ENCODE results near the gene RPS27A. TPM values are rescaled to one million over a fixed set of nuclear protein-coding genes. Genes with fewer than 3 reads are reported as not detected.
"Not testable (repeated sequence)": the region's sequence is repeated elsewhere in the genome, so short reads cannot be mapped to it uniquely, and the experiment has no call there.

RPS27A gene
- polyA plus RNA-seq, 12 donors = 1,296 to 2,513 (median 2,014) TPM; not detected in 1

DNA sequence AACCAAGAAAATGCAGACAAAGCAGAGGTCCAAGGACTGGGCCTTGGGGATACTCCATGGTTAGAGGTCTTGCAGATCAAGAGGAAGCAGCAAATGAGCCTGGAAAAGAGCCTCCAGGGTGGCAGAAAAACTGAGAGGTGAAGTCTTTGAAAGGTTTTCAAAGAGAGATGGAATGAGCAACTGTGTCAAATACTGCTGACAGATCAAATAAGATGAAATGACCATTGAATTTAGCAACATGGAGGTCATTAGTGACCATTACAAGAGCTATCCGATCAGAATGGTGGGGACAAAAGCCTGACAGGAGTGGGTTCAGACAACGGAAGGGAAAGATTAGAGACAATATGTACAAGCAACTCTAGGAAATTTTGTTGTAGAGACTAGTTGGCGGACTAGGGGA lies 1.9 kb upstream of the RPS27A start:
- DNase-seq = no peak

DNA sequence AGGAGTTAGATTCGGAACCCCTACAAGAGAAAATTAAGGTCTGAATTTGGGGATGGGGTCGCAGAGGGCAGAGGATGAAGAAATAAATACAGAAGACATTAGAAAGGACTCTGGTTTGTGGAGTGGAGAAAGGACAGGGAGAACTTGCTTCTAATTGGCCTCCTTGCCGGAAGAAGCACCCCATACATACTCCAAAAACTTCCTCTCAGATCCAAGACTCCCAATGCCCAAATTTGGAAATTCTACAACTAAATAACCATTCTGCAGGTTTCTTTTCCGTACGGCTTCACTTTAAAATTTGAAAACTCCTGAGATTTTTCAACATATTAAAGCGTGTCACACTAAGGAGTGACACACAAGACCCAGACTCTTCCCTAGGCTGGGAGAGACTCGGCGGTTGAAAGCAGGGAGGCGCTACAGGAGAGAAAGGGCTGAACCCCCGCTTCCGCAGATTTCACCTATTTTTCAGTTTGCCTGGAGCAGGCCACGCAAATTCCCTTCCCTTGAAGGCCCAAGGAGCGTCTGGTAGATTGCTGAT lies 873 bp upstream of the RPS27A start:
- DNase-seq = no peak

DNA sequence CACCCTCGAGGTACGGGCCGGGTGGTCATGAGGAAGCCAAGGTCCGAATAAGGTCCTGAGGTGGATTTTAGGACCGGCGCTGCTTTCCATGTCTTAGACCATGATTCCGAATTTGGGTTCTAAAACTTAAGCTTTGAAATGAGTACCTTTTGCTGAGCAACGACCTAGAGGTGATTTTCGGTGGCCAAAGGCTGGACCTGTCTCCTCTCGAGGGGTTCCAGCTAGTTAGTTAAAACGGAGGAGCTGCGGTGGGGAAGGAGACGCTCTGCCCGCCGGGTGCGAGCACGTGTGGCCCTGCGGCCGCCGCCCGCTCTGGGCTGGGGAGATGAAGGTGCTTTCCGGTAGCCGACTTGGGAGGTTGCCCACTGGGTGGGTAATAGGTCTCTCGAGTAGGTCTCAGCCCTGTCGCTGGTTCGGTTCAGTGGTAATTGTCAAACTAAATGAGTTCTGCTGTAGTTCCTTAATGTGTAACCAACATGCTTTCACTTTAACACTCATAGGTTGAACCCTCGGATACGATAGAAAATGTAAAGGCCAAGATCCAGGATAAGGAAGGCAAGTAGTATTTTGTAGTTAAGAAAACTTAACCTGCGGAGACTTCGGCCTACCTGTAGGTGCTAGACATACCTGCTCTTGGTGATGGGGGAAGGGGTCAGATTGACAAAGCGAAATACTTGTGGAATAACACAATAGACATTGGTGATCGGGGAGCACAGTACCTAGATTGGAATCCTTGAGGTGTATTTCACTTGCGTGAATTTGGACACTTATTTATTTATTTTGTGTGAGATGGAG lies 572 bp downstream of the RPS27A start:
- DNase-seq = no peak

DNA sequence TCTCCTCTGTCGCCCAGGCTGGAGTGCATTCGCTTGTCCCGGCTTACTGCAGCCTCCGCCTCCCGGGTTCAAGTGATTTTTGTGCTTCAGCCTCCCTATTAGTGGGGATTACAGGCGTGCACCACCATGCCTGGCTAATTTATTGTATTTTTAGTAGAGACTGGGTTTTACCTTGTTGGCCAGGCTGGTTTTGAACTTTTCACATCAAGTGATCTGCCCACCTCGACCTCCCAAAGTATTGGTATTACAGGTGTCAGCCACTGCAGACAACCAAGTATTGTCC lies 1.1 kb downstream of the RPS27A start:
- DNase-seq = no peak

DNA sequence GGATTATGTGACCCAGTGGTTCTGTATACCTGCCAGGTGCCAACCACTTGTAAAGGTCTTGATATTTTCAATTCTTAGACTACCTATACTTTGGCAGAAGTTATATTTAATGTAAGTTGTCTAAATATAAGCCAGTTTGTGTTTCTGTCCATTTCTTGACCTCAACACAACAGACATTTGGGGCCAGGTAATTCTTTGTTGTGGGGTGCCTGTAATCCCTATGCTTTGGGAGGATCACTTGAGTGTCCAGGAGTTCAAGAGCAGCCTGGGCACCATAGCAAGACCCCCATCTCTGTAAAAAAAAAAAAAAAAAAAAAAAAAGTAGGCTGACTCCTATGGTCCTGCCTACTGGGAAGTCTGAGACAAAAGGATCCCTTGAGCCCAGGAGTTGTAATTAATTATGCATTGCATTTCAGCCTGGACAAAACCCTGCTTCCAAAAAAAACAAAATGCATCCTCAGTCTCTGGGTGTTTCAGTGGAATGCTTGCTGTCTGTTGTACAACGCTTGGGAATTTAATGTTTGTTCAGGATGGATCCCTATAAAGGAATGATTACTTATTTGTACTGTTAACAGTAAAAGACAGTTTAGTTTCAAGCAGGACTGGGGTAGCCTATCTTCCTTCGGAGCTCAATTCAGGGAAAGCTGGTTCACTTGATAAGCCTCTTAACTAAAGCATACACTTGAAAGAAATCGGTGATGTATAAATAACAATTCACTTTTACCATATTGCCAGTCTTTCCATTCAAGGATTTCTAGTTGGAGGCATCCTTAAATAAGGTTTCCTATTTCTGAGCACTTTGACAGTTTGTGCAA lies 3.4 kb downstream of the RPS27A start:
- DNase-seq = no peak

DNA sequence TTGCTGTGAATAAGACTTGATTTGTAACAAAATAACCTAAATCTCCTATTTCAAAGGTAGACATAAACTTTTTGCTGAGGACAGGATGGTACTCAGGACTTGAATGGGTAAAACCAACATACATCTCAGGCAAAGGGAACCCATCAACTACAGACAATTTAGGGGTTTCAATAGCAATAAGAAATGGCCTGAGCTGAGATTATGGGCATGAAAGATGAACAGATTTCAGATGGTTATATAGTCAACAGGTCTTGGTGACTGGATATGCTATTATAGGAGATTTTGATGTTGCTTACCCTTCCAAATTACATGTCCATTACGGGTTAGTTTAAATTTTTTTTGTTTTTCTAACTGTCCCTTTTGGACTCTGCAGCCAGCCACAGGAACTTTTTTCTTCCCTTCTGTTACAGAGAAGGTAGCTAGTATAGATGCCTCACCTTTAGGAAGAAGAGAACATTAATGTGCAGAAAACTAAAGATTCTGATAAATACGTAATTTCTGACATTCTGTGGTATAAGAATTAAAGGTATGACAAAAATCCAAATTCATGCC lies 4.6 kb downstream of the RPS27A start:
- DNase-seq = no peak

DNA sequence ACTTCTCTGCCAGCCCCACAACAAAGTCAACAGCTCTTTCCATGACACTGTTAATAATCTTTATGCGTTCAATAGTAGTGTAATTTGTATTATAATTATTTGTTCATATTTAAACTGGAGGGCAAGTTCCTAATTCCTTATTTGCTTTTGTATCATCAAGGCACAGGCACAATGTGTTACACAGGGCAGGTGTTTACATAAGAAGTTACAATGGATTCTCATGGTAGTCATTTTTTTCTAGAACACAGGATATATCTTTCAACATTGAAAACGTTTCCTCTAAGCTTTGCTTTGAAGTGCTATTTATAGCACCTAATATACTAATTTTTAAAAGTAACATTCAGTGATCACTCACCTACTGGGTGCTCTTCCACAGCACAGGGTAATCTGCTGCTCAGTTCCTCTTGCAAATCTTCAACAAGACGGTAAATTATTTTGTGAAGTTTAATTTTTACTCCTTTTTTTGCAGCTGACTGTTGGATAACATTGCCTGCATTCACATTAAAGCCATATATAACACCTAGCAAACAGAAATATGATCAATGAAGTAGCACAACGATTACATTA lies 7.3 kb downstream of the RPS27A start:
- DNase-seq = no peak

DNA sequence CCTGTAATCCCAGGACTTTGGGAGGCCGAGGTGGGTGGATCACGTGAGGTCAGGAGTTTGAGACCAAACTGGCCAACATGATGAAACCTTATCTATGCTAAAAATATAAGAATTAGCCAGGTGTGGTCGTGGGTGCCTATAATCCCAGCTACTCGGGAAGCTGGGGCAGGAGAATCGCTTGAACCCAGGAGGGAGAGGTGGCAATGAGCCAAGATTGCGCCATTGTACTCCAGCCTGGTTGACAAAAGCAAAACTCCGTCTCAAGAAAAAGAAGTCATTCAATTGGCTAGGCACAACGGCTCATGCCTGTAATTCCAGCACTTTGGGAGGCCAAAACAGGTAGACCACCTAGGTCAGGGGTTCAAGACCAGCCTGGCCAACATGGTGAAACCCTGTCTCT lies 9.1 kb downstream of the RPS27A start:
- not testable (repeated sequence) for DNase-seq

DNA sequence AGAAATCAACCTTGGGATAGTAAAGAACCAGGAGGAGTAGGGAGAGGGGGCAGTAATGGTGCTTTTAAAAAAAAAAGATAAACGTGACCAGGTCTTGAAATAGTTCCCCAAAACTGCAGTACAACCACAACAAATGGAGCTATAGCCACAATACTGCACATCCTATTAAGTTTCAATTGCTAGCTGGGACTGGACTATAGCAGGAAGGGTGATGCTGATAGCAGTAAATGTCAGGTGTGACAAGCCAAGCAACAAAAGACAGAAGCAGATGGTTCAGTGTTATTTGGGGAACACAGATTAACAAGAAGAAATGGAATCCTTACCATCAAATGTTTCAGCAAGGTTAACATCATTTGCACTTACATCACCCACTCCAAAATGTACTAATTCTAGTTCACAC lies 10.1 kb downstream of the RPS27A start:
- no peak for DNase-seq

DNA sequence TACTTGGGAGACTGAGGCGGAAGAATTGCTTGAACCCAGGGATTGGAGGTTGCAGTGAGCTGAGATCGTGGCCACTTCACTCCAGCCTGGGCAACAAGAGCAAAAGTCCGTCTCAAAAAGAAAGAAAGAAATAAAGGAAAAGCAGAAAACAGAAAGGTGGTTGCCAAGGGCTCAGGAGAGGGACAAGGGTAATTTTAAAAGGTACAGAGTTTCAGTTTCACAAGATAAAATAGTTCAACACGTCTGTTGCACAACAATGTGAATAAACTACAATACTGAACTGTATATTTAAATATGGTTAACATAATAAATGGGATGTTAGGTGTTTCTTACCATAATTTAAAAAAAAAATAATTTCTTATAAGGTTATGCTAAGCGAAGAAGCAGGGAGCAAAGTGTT lies 12.9 kb downstream of the RPS27A start:
- no peak for DNase-seq

DNA sequence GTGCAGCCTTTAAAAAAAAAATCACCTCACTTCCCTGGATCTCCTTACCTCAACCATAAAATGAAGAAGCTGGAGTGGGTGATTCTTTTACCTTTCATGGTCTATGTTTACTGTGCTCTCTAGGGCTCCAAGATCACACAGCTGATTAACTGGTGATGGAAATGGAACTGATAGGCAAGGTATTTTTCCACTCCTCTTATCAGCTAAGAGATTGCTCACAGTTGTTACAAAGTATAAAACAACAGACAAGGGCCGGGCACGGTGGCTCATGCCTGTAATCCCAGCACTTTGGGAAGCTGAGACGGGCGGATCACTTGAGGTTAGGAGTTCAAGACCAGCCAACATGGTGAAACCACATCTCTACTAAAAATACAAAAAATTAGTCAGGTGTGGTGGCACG lies 14.5 kb downstream of the RPS27A start:
- DNase-seq = no peak

DNA sequence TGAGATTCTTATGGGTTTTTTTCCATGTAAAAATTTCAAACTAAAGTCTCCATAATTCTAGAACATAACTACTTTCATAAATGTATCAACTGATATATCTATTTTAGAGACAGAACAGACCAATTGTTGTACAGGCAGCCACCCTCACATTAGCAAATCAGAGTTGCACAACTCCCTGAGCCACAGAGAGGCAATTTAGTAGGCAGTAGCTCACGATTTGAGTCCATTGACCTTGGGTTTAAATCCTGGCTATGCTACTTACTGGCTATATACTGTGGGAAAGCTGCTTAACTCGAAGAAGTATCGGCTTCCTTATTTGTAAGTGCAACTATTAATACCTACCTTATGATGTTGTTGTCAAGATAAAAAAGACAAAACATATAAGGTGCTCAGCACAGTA lies 20.3 kb downstream of the RPS27A start:
- DNase-seq = no peak

DNA sequence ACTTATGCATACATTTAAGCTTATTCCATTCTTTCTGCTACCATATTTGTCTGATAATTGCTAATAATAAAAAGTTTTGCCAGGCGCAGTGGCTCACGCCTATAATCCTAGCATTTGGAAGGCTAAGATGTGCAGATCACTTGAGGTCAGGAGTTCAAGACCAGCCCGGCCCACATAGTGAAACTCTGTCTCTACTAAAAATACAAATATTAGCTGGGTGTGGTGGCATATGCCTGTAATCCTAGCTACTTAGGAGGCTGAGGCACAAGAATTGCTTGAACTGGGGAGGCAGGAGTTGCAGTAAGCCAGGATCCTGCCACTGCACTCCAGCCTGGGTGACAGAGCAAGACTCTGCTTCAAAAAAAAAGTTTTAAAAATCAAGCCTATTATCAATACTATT lies 27.1 kb downstream of the RPS27A start:
- DNase-seq = not testable (repeated sequence)

DNA sequence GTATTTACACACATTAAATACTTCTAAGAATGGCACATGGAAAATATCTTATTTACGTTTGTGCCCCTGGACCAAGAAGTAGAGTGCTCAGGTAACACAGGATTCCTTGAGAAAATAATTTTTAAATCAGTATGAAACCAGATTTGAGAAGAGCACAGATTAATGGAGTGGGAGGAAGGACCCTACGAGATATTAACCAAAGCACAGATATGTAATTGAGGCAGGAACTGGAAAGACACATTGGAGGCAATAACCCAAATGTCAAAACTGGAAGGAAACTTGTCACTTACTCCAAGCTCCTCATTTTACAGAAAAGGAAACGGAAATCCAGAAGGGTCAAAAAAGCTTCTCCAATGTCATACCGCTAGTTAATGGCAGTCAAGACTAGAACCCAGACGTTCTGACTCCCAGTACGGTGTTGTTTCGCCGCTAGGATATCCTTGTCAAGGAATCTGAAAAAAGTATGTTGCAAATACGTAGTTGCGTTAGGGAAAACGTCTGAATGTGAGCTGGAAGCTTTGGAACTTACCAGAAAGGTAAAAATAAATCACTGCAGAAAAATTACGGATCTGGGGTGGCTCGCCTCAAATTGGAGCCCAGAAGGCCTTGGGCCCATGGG lies 35.9 kb downstream of the RPS27A start:
- DNase-seq = peak; percentile 16

DNA sequence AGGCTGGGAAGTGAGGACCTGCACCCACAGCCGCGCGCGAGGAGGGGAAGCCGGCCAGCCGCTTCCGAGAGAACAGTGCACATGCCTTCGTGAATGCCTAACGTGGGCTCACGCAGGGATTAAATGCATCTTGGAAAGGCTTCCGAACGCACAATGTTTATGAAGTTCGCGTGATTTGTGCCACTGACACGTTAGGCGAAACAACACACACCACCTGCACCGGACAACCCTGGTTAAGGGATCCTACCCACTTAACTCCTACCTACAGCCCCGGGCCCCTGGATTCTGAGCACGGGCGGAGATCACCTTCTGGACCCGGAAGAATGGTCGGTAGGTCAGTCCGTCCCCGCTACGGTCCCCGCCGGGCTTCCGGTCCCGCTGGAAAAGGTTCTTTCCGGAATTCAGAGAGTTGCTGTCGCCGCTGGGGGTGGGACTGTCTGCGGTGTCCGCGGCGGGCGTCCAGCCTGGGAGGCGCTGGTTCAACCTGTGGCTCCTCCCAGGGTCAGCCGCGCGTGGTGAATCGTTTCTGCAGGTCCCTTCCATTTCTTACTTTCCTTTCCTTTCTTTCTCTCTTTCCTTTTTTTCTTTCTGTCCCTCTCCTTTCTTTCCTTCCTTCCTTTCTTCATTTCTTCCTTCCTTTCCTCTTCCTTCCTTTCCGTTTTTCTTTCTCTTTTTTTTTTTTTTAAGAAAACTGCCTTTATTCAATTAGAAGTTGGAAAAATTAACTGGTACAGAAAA lies 36.6 kb downstream of the RPS27A start, which contains the start of gene MTIF2:
TSS of gene MTIF2 (minus strand) at position 325 of the 738 bp plus-strand sequence. CDS start 5,373 bp downstream, outside the sequence.
- DNase-seq = peak; percentile 94

DNA sequence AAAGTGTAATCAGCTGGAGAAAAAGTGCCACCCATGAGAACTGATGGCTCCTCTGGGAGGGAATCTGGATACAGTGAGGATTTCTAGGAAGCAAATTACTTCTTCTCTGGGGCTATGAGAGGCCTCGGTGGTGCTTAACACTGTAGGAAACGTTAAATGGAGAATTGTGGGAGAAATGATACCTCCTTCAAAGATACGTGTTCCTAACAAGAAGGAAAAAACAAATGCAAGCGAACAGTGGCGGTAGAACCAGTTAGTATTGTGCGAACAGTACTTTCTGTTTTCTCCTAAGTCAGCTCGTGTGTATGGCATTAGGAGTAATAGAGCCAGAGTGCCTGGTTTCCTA lies 37.1 kb downstream of the RPS27A start:
- peak; percentile 13 for DNase-seq

DNA sequence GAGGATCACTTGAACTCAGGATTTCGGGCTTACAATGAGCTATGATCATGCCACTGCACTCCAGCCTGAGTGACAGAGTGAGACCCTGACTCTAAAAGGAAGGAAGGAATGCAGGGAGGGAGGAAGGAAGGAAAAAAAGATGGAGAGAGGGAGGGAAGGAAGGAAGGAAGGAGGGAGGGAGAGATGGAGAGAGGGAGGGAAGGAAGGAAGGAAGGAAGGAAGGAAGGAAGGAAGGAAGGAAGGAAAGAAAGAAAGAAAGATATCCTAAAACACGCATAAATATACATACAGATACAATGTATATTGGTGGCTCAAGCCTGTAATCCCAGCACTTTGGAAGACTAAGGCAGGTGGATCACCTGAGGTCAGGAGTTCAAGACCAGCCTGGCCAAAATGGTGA lies 41.9 kb downstream of the RPS27A start:
- not testable (repeated sequence) for DNase-seq

DNA sequence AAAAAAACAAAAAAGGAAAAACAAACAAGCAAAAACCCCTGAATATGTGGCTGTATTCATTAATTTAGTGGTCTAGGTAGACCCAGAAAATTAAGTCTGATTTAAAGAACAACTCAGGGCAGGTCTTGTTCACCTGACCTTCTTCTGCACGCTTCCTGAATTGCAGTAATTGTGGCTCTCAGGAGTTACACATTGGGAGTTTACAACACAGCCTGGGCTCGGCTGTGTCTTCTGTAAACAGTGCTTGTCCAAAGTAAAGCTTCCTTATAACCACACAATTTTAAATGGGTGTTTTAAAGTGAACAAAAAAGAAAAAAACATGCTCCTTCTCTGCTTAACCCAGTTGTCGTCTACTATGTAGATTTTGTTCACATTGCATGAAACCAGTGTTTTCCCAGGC lies 44.8 kb downstream of the RPS27A start:
- no peak for DNase-seq

DNA sequence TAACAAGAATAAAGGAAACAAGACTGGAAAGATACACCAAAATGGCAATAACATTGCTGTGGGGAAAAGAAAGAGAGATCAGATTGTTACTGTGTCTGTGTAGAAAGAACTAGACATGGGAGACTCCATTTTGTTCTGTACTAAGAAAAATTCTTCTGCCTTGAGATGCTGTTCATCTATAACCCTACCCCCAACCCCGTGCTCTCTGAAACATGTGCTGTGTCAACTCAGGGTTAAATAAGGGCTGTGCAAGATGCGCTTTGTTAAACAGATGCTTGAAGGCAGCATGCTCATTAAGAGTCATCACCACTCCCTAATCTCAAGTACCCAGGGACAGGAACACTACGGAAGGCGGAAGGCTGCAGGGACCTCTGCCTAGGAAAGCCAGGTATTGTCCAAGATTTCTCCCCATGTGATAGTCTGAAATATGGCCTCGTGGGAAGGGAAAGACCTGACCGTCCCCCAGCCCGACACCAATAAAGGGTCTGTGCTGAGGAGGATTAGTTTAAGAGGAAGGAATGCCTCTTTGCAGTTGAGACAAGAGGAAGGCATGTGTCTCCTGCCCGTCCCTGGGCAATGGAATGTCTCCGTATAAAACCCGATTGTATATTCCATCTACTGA lies 46.8 kb downstream of the RPS27A start:
- not testable (repeated sequence) for DNase-seq

DNA sequence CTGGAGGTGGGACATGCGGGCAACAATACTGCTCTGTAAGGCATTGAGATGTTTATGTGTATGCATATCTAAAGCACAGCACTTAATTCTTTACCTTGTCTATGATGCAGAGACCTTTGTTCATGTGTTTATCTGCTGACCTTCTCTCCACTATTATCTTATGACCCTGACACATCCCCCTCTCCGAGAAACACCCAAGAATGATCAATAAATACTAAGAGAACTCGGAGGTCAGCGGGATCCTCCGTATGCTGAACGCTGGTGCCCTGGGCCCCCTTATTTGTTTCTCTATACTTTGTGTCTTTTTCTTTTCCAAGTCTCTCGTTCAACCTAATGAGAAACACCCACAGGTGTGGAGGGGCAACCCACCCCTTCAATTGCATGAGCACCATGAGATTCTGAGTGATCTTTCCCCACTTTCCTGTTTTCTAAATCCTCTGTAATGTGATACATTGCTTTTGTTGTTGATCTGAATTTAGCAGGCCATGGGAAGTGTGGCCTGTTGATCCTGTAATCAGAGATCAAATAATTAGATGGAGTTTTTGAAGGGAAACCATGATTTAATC lies 47.5 kb downstream of the RPS27A start:
- DNase-seq = not testable (repeated sequence)
